Fibroblast of skin of right biceps (primary cell): ENCODE results near the gene TMEM231.

Experiments
- DNase-seq: peaks from one replicate; pipeline ENCODE4 v3.0.0-alpha.2; 2013

TMEM231 gene, protein sequence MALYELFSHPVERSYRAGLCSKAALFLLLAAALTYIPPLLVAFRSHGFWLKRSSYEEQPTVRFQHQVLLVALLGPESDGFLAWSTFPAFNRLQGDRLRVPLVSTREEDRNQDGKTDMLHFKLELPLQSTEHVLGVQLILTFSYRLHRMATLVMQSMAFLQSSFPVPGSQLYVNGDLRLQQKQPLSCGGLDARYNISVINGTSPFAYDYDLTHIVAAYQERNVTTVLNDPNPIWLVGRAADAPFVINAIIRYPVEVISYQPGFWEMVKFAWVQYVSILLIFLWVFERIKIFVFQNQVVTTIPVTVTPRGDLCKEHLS

GRCh38 chr16:75555707-75556430 lies at the start of gene TMEM231:
TSS of gene TMEM231 (minus strand) at chr16:75556252. CDS start at chr16:75556209, 43 bp downstream.
- DNase-seq: peak; percentile 94

DNA sequence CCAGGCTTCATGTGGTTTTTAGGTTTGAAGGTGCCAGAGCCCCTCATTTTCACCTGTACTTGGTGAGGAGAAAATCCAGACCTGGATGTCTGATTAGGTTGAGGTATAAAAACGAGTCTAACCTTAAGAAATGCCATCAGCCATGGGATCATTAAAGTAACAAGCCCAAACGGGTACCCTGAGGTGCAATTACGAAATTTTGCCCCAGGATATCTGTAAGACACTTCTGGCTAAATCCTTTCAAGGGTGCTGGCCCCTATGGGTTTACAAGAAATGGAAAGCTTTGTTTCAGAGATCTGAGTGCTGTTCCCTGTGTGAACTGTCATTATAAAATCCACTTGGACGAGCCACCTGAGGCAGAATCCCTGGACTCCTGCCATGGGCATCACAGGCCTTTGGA lies 47.2 kb upstream of the TMEM231 start:
- no peak for DNase-seq

GRCh38 chr16:75599452-75600277 lies 43.6 kb upstream of the TMEM231 start:
- DNase-seq: no peak

GRCh38 chr16:75593825-75594820 lies 38.1 kb upstream of the TMEM231 start:
- DNase-seq: peak; percentile 79

- no peak for DNase-seq
These were observed 37.3 kb upstream of the TMEM231 start for GRCh38 chr16:75593308-75593707.

DNA sequence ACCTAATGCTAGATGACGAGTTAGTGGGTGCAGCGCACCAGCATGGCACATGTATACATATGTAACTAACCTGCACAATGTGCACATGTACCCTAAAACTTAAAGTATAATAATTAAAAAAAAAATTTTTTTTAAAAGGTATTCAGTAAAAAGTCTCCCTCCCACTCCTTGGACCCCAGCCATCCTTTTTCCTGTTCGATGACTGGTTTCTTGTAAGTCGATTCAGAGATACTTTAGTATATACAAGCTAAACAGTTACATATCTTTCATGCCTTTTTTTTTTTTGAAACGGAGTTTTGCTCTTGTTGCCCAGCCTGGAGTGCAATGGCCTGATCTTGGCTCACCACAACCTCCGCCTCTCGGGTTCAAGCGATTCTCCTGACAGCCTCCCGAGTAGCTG lies 35.9 kb upstream of the TMEM231 start:
- peak; percentile 21 for DNase-seq

DNA sequence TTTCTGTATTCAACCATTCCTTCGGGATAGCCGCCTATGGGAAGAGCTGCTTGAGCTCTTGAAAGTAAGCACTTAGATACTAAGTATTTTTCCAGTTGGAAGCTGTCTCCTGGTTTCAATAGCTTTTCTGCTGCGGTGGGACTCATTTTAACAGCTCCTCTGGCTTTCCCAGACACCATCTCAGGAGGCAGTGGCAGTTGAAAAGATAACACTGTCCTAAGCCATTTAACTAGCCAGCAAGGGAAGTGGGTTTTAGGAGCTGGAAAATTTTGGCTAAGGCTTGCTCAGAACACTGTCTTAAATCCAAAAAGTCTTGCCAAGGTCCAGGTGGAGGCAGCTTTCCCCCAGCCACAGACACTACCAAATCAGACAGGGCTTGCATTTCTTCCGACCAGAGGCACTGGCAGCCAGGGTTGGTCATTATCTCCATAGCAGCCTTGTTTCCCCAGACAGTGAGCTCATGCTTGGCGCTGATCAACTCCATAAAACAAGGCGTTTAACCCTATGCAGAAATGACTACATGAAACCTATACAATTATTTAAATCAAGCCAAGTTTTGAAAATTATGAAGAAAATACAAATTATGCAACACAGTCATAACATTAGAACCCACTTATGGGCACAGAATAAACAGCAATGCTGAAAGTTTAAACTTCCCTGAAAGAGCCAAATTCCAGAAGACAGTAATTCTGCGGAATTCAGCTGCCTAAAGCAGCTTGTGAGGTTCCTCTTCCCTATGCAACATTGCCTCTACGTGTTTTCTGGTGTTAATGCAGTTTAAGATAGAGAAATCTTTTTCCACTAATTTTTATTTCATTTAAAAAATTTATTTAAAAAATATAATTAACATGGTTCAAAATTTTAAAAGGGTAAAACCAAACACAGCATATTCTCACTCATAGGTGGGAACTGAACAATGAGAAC lies 35.1 kb upstream of the TMEM231 start:
- peak; percentile 64 for DNase-seq

DNA sequence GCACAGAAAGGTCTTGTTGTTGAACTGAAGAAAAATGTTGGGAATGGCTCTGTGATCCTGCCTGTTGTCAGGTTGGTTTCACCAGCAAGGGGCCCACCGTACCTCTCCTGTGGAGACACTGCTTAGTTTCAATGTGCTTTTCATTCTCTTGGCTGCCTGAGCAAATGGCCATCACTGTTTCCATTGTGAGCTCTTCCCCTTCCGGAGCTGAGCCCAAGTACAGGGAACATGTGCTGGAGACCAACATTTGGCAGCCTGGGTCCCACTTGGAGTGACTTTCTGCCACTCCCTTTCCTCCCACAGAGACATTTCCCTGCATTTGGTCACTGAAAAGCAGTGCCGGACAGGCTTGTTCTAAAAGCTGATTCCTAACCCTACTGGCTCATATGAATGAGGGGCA lies 33.3 kb upstream of the TMEM231 start:
- DNase-seq: no peak

DNA sequence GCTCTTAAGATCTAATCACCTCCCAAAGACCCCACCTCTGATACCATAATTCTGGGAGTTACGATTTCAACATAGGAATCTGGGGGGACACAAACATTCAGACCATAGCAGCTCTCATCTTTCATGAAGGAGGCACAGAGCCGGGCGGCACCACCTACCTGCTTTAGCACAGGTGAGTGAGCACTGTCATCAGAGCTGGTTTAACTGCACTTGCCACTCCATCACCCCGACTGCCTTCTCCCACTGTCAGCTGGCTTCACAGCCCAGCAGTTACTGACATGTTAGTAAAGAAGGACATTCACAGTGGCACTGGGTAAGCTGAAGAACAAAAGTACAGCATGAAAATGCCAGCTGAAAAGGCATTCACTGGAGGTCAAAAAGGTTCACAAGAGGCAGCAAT lies 32.7 kb upstream of the TMEM231 start:
- no peak for DNase-seq

- DNase-seq: no peak
These were observed 28.1 kb upstream of the TMEM231 start for GRCh38 chr16:75584108-75584507.

DNA sequence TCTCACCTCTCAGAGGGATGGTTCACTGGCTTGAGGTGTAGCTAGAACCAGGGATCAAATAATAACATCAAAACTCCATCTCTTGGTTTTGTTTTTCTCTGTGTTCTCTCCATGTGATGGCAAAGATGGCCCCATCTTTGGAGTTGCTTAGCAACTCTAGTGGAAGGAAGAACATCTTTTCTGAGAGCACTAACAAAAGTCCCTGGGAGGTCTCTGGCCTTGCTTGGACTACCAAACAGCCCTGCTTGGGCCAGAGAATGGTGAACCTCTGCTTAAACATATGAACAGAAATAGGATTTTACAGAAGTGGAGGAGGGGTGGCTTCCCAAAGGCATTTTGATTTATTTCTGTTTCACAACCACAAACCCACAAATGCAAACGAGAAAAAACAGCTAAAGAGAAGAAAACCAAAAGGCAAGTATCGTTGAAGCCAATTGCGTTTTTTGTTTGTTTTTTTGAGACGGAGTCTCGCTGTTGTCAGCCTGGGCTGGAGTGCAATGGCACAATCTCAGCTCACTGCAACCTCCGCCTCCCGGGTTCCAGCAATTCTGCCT lies 23.3 kb upstream of the TMEM231 start:
- no peak for DNase-seq

DNA sequence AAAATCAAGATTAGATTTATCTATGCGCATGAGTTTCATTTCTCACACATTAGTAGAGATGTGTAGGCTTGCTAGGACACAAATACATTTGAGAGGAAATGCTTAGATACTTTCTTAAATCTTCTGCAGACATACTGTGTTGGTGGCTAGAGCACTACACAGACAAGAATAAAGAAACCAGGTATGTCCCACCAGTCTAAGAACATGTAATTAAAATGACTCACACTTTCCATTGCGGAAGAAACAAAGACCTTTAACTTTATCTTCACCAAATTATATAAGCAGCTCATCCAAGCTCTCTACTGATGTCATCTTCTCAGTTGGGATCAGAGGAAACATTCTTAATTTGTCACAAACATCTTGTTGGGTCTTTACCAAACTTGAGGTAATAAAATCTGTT lies 22.7 kb upstream of the TMEM231 start:
- no peak for DNase-seq

GRCh38 chr16:75578212-75578611 lies 22.2 kb upstream of the TMEM231 start:
- no peak for DNase-seq

- DNase-seq: no peak
These were observed 20.3 kb upstream of the TMEM231 start for GRCh38 chr16:75576384-75576811.

DNA sequence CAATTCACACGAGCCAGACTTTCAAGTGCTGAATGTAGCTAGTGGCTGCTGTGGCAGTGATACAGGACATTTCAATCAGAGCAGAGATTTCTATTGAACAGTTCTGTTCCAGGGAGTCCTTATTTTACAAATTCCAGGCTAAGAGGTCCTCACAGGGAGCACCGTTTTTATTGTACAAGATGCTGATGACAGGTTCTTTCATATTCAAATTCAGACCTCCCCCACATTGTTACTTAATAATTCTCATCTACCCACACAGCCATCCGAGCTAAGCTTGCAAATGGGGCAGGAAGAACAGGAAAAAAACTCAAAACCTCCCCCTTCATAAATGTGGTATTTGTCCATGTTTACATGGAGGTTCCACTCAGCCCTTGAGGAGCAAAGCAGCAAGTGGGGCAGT lies 19.9 kb upstream of the TMEM231 start:
- DNase-seq: no peak

- DNase-seq: no peak
These were observed 17.9 kb upstream of the TMEM231 start for GRCh38 chr16:75573955-75574354.

DNA sequence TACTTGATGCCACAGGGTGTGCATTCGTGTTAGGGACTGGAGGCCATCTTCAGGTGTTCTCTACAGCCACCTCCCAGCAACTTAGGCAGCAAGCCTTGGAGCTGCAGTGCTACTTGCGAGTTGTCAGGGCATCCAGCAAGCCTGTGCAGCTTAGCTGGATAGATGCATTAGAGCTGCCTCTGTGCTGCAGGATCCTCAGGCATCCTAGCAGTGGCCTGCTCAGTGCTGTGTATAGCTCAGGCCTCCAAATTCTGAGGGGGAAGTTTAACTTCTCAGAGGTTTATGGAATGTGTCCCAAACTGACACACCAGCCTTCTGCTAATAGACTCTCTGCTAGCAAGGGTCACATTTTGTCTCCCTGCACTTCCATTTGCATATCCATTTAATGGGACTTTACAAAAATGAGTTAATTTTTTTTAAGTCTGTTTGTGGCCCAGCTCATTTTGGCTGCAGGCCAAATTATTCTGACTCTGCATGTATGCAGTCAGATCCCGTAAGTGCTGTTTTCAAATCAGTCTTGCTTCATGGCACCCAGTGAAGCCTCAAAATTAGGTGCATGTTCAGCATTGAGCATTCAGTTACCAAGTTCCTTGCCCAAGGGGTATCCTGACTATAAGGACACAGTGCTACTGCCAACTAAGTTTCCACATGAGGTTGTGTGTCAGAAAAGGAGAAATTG lies 17.0 kb upstream of the TMEM231 start:
- DNase-seq: no peak

GRCh38 chr16:75570396-75571065 lies 14.5 kb upstream of the TMEM231 start:
- no peak for DNase-seq

- no peak for DNase-seq
These were observed 11.9 kb upstream of the TMEM231 start for GRCh38 chr16:75567911-75568310.
